H1 (cell line): ENCODE results near the gene TMEM106C. TPM values are rescaled to one million over a fixed set of nuclear protein-coding genes. Genes with fewer than 3 reads are reported as not detected.

Experiments
- CTCF ChIA-PET: fragments of 300-600 bp; sonication (Branson Sonifier 250); formaldehyde crosslinking; loops from one replicate; lab custom pipeline; 2021; ENCODE audit not compliant: partially characterized antibody; lab: Charles Lee
- POLR2A ChIA-PET: fragments of 300-600 bp; sonication (Branson Sonifier 250); formaldehyde crosslinking; loops from one replicate; lab custom pipeline; 2021; ENCODE audit warnings: inconsistent platforms; ENCODE audit not compliant: partially characterized antibody; lab: Charles Lee
- DNase-seq, 2 experiments: peaks; one replicate each; pipeline versions ENCODE4 v3.0.0 to v3.0.0-alpha.2; 2010 to 2022; ENCODE audit warnings: low spot score in 2 of 2, low read depth in 1 of 2, mixed read lengths in 1 of 2
- FAIRE-seq: peaks from 2 replicates; lab custom pipeline; 2011; peaks lifted over from hg19 to GRCh38; lab: Jason Lieb, UNC
- H2AFZ ChIP-seq: 2 replicates; pipeline ENCODE4 v1.8.1; 2012; ENCODE audit warnings: low read length, inconsistent platforms
- H2AK5ac ChIP-seq: 2 replicates; pipeline ENCODE4 v1.6.1; 2013; ENCODE audit warnings: low read depth, low read length
- H2BK120ac ChIP-seq: replicated peaks from 2 replicates; pipeline ENCODE3; 2013; ENCODE audit warnings: low read depth, low read length, inconsistent platforms
- H2BK12ac ChIP-seq: 2 replicates; pipeline ENCODE4 v1.6.1; 2013; ENCODE audit warnings: low read depth, low read length
- H2BK15ac ChIP-seq: 2 replicates; pipeline ENCODE4 v1.6.1; 2013; ENCODE audit warnings: low read length
- H2BK20ac ChIP-seq: 2 replicates; pipeline ENCODE4 v1.6.1; 2013; ENCODE audit warnings: low read length
- H2BK5ac ChIP-seq: 2 replicates; pipeline ENCODE4 v1.6.1; 2013; ENCODE audit warnings: low read depth, low read length
- H3K14ac ChIP-seq: 2 replicates; pipeline ENCODE4 v1.6.1; 2013; ENCODE audit warnings: inconsistent platforms; ENCODE audit not compliant: insufficient read length
- H3K18ac ChIP-seq: 2 replicates; pipeline ENCODE4 v1.6.1; 2013; ENCODE audit warnings: low read length; ENCODE audit errors: extremely low read depth
- H3K23ac ChIP-seq: 2 replicates; pipeline ENCODE4 v1.6.1; 2013; ENCODE audit warnings: inconsistent platforms; ENCODE audit not compliant: insufficient read length
- H3K23me2 ChIP-seq: 2 replicates; pipeline ENCODE4 v1.6.1; 2013; ENCODE audit warnings: low read depth, low read length
- H3K27ac ChIP-seq: 2 replicates; pipeline ENCODE4 v1.6.1; 2011; ENCODE audit warnings: low read depth, low read length, inconsistent platforms
- H3K27me3 ChIP-seq, 4 experiments: replicated peaks in 1 of 4; 1 replicate in 1 of 4; 2 replicates in 3 of 4; pipeline versions ENCODE4 v1.6.1 to v1.8.1; 2011 to 2013; ENCODE audit warnings: low read length in 3 of 4, mild to moderate bottlenecking in 3 of 4, inconsistent platforms in 2 of 4, mixed read lengths in 2 of 4, moderate library complexity in 1 of 4; ENCODE audit not compliant: control insufficient read depth in 3 of 4, insufficient read depth in 3 of 4; ENCODE audit errors: extremely low read depth in 1 of 4
- H3K36me3 ChIP-seq, 4 experiments: 2 replicates each; pipeline versions ENCODE4 v1.6.1 to v1.8.1; 2011 to 2013; ENCODE audit warnings: mild to moderate bottlenecking in 4 of 4, low read length in 3 of 4, moderate library complexity in 2 of 4, control low read depth in 1 of 4, inconsistent platforms in 1 of 4; ENCODE audit not compliant: insufficient read depth in 4 of 4, control insufficient read depth in 2 of 4
- H3K4ac ChIP-seq: replicated peaks from 2 replicates; pipeline ENCODE3; 2013; ENCODE audit warnings: low read length, low read depth, mixed read lengths, inconsistent platforms; ENCODE audit not compliant: insufficient read length
- H3K4me1 ChIP-seq, 4 experiments: replicated peaks in 1 of 4; 1 replicate in 1 of 4; 2 replicates in 3 of 4; pipeline versions ENCODE4 v1.6.1 to v1.8.1; 2011 to 2013; ENCODE audit warnings: low read length in 3 of 4, inconsistent platforms in 2 of 4, mixed read lengths in 1 of 4; ENCODE audit not compliant: insufficient read depth in 4 of 4, control insufficient read depth in 3 of 4
- H3K4me2 ChIP-seq, 2 experiments: 2 replicates each; pipeline versions ENCODE4 v1.6.1 to v1.8.1; 2011 to 2013; ENCODE audit warnings: low read depth in 2 of 2, low read length in 2 of 2, control low read depth in 1 of 2, inconsistent platforms in 1 of 2, mild to moderate bottlenecking in 1 of 2; ENCODE audit not compliant: insufficient read depth in 1 of 2
- H3K4me3 ChIP-seq, 4 experiments: fragments of 200-600, 300-600 bp in 1 of 4; sonication (generic), shearing (Covaris generic), sonication (Bioruptor Twin) in 1 of 4; 2 replicates each; pipeline versions ENCODE4 v1.5.1 to v1.8.1; 2011 to 2016; ENCODE audit warnings: low read length in 4 of 4, low read depth in 3 of 4, control low read depth in 2 of 4, inconsistent platforms in 2 of 4, mild to moderate bottlenecking in 2 of 4, mixed read lengths in 1 of 4, moderate library complexity in 1 of 4; ENCODE audit not compliant: insufficient read depth in 2 of 4; ENCODE audit errors: extremely low read depth in 1 of 4
- H3K56ac ChIP-seq: replicated peaks from 2 replicates; pipeline ENCODE3; 2013; ENCODE audit warnings: low read depth, mild to moderate bottlenecking, mixed read lengths, low read length, inconsistent platforms; ENCODE audit not compliant: insufficient read length
- H3K79me1 ChIP-seq: 2 replicates; pipeline ENCODE4 v1.6.1; 2013; ENCODE audit warnings: low read depth, low read length, control low read depth
- H3K79me2 ChIP-seq, 2 experiments: 2 replicates each; pipeline versions ENCODE4 v1.6.1 to v1.8.1; 2012 to 2013; ENCODE audit warnings: low read length in 2 of 2, mild to moderate bottlenecking in 2 of 2, inconsistent platforms in 1 of 2; ENCODE audit not compliant: insufficient read depth in 2 of 2, control insufficient read depth in 1 of 2
- H3K9ac ChIP-seq, 4 experiments: replicated peaks in 1 of 4; 1 replicate in 1 of 4; 2 replicates in 3 of 4; pipeline versions ENCODE4 v1.6.1 to v1.8.1; 2011 to 2013; ENCODE audit warnings: low read depth in 3 of 4, low read length in 3 of 4, control low read depth in 2 of 4, mild to moderate bottlenecking in 2 of 4, moderate library complexity in 2 of 4, inconsistent platforms in 1 of 4; ENCODE audit errors: extremely low read depth in 1 of 4
- H3K9me3 ChIP-seq, 2 experiments: 2 replicates each; pipeline versions ENCODE4 v1.6.1 to v1.8.1; 2012 to 2013; ENCODE audit warnings: mild to moderate bottlenecking in 2 of 2, moderate library complexity in 2 of 2, control low read depth in 1 of 2, inconsistent platforms in 1 of 2, low read depth in 1 of 2, low read length in 1 of 2, mixed read lengths in 1 of 2; ENCODE audit not compliant: insufficient read depth in 2 of 2
- H4K20me1 ChIP-seq, 2 experiments: replicated peaks in 1 of 2; 2 replicates each; pipeline versions ENCODE3 to v1.8.1; 2011 to 2013; ENCODE audit warnings: inconsistent platforms in 2 of 2, low read length in 2 of 2, mild to moderate bottlenecking in 1 of 2; ENCODE audit not compliant: insufficient read depth in 2 of 2, control insufficient read depth in 1 of 2
- H4K5ac ChIP-seq: 2 replicates; pipeline ENCODE4 v1.6.1; 2013; ENCODE audit warnings: low read length, low read depth, mixed read lengths, inconsistent platforms; ENCODE audit not compliant: insufficient read length
- H4K8ac ChIP-seq: 2 replicates; pipeline ENCODE4 v1.8.0; 2013; ENCODE audit warnings: mild to moderate bottlenecking, moderate library complexity, low read length, inconsistent platforms; ENCODE audit not compliant: insufficient read depth; ENCODE audit errors: extremely low read depth
- H4K91ac ChIP-seq: replicated peaks from 2 replicates; pipeline ENCODE3; 2013; ENCODE audit warnings: low read length, mixed read lengths, inconsistent platforms; ENCODE audit not compliant: insufficient read length
- ATF2 ChIP-seq: IDR thresholded peaks from 2 replicates; pipeline ENCODE4 v1.6.1; 2012; ENCODE audit warnings: low read length, inconsistent platforms
- CHD2 ChIP-seq: IDR thresholded peaks from 2 replicates; pipeline ENCODE4 v1.6.1; 2012; ENCODE audit warnings: low read length, improper control_type of control experiment
- CTBP2 ChIP-seq: IDR thresholded peaks from 2 replicates; pipeline ENCODE4 v1.7.0; 2011; ENCODE audit warnings: borderline replicate concordance, mild to moderate bottlenecking, moderate library complexity, mixed read lengths, low read length; ENCODE audit not compliant: insufficient read depth, insufficient read length
- E2F6 ChIP-seq: IDR thresholded peaks from 2 replicates; pipeline ENCODE4 v1.6.1; 2012; ENCODE audit warnings: inconsistent platforms
- MAX ChIP-seq: IDR thresholded peaks from 2 replicates; pipeline ENCODE4 v1.6.1; 2012; ENCODE audit warnings: inconsistent platforms
- POLR2A ChIP-seq, 2 experiments: IDR thresholded peaks; 1 replicate in 1 of 2; 2 replicates in 1 of 2; pipeline ENCODE4 v1.6.1; 2011; ENCODE audit warnings: low read depth in 2 of 2, low read length in 2 of 2, mild to moderate bottlenecking in 2 of 2; ENCODE audit errors: control extremely low read depth in 1 of 2
- POLR2AphosphoS5 ChIP-seq: IDR thresholded peaks from 2 replicates; pipeline ENCODE4 v1.6.1; 2011; ENCODE audit warnings: low read depth, low read length
- RAD21 ChIP-seq, 2 experiments: IDR thresholded peaks in 1 of 2; conservative IDR thresholded peaks in 1 of 2; 2 replicates each; pipeline ENCODE4 v1.6.1; 2011; ENCODE audit warnings: low read depth in 2 of 2, low read length in 2 of 2, improper control_type of control experiment in 1 of 2, inconsistent platforms in 1 of 2, mild to moderate bottlenecking in 1 of 2, moderate library complexity in 1 of 2
- RNF2 ChIP-seq: fragments of 200-900, 300-1000 bp; sonication (generic); IDR thresholded peaks from 2 replicates; pipeline ENCODE4 v1.7.1; 2016; ENCODE audit warnings: borderline replicate concordance, low read depth, mild to moderate bottlenecking, antibody characterized with exemption, low read length; ENCODE audit not compliant: poor library complexity, severe bottlenecking; ENCODE audit errors: missing control alignments
- ZNF274 ChIP-seq: IDR thresholded peaks from 2 replicates; pipeline ENCODE4 v1.7.0; 2012; ENCODE audit warnings: low read length, borderline replicate concordance; ENCODE audit errors: extremely low read depth
- WGBS, 2 experiments: shearing (Covaris generic) in 1 of 2; methylation state at CpG; one replicate each; pipeline versions ENCODE4 v1.1.6 to v1.1.7; 2013 to 2015; ENCODE audit warnings: low lambda C conversion rate in 2 of 2, mixed read lengths in 2 of 2, inconsistent platforms in 1 of 2, low coverage in 1 of 2, missing lambda C conversion rate in 1 of 2; ENCODE audit not compliant: insufficient replicate concordance in 2 of 2, insufficient coverage in 1 of 2, insufficient read length in 1 of 2; ENCODE audit errors: extremely low coverage in 1 of 2, missing lambda C conversion rate in 1 of 2; 5-methylcytosine and 5-hydroxymethylcytosine counted together
- polyA plus RNA-seq, 7 experiments: library from polyadenylated mRNA; depleted of rRNA in 3 of 7; stranded (reverse) in 5 of 7; unstranded in 2 of 7; fragments of >200 nt in 5 of 7; fragments of 200-250 nt in 2 of 7; gene quantifications; 1 replicate in 5 of 7; 2 replicates in 1 of 7; 4 replicates in 1 of 7; pipeline versions ENCODE4 v1.2.1 to v1.2.3, GENCODE V29; 2011 to 2013; ENCODE audit warnings: missing spikeins in 2 of 7, mixed read lengths in 2 of 7
- total RNA-seq: library from RNA; stranded (reverse); fragmentation: NEBNext Ultra II Directional; extraction: Animal tissue kit (Norgen Biotek cat#: 25700); gene quantifications from 2 replicates; pipeline ENCODE4 v1.2.1, GENCODE V29; 2021

The TMEM106C gene
- total and polyA plus RNA-seq, 2 of the 8 experiments (the other 6 are each of a cell fraction or from before 2014, with no cell fraction given) = 36.6 to 45.3 TPM

DNA sequence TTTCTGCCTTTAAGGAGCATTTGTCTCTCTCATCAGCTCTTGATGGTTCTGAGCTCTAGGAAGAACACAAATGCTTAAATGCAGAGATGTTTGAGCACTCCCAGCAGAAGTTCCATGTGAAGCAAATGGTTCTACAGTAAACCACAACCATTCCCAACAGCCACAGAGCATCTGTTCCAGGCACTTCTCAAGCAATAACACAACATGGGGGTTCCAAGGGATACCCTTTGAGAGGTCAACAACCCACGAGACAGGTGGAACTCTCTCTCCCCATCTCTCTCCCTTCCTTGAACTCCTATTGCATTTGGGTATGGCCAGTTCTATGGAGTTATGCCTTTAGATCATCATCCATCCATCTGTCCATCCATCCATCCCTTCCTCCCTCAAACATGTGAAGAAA lies 46.1 kb downstream of the TMEM106C start:
- Histone ChIP-seq H2BK12ac (no peak overlapping the region), H2BK5ac (no peak overlapping the region), H2AFZ (no peak overlapping the region), H3K9me3 (no peaks in the 10 kb centered on the region), H4K20me1 (peaks cover 0 to 6% of the 10 kb centered on the region in 2 experiments), H2AK5ac (no peak overlapping the region), H2BK15ac (no peak overlapping the region), H4K8ac (no peak overlapping the region), H3K79me2 (no peaks in the 10 kb centered on the region), H3K23me2 (peaks cover 10% of the 10 kb centered on the region), H3K18ac (no peak overlapping the region), H2BK120ac (no peak overlapping the region), H3K27me3 (peaks cover 83 to 100% (median 96%) of the 10 kb centered on the region in 4 experiments), H3K79me1 (no peaks in the 10 kb centered on the region), H3K9ac (no peak overlapping the region), H3K56ac (no peak overlapping the region), H2BK20ac (no peak overlapping the region), H3K36me3 (no peaks in the 10 kb centered on the region), H3K14ac (no peak overlapping the region), H3K23ac (no peak overlapping the region), H3K4ac (no peak overlapping the region), H4K91ac (no peak overlapping the region), H4K5ac (no peak overlapping the region), H3K27ac (no peak overlapping the region), H3K4me2 (no peak overlapping the region), H3K4me1 (peaks cover 0 to 11% (median 4%) of the 10 kb centered on the region in 4 experiments; a peak in 3 of 7 replicates), H3K4me3 (no peak overlapping the region)
- DNase-seq (no peak), FAIRE-seq (no peak)
- 79% methylated on average over 1 of the region's 1 CpG; no CpG with 5 or more reads in 1 of the 2 experiments for WGBS, 2 experiments
- ChIA-PET CTCF (interaction anchor here (1.0 to 1.8 kb wide), 5 partner anchors 9 to 63 kb away, joined by 3 to 5 read pairs (median 3); no protein-coding TSS in a partner anchor), POLR2A (interaction anchor here (0.7 kb wide), 1 partner anchor 109 kb away, joined by 3 read pairs; no protein-coding TSS in a partner anchor)
- no peak for TF ChIP-seq POLR2AphosphoS5
- no peak for TF ChIP-seq POLR2A (IDR thresholded peaks at IDR 0.05; ENCODE audit: control extremely low read depth in 1 of 2, low read depth in 2 of 2, low read length in 2 of 2)
- no peak for TF ChIP-seq ATF2
- TF ChIP-seq RAD21 (IDR thresholded peaks at IDR 0.05 in 1 of 2, conservative IDR thresholded peaks at IDR 0.05 in 1 of 2; ENCODE audit: low read depth in 2 of 2, low read length in 2 of 2) = no peak
- no peak for TF ChIP-seq ZNF274
- TF ChIP-seq CHD2 = no peak
- TF ChIP-seq CTBP2 = no peak
- no peak for TF ChIP-seq RNF2
- no peak for TF ChIP-seq E2F6
- TF ChIP-seq MAX = no peak
